WI38 (cell line): ENCODE measurements around the gene MPRIP.
"Not testable (repeated sequence)": the region's sequence is repeated elsewhere in the genome, so short reads cannot be mapped to it uniquely, and the experiment has no call there.

ENCODE experiments used
- H3K4me3 ChIP-seq: 2 replicates; pipeline ENCODE4 v1.5.1; 2011; ENCODE audit warnings: low read depth, mild to moderate bottlenecking, control low read depth, low read length
- TF ChIP-seq, protein P1 (sequence below): IDR thresholded peaks from 2 replicates; pipeline ENCODE4 v1.5.1; 2012; ENCODE audit warnings: low read depth, mild to moderate bottlenecking, control low read depth, low read length

MPRIP gene

DNA sequence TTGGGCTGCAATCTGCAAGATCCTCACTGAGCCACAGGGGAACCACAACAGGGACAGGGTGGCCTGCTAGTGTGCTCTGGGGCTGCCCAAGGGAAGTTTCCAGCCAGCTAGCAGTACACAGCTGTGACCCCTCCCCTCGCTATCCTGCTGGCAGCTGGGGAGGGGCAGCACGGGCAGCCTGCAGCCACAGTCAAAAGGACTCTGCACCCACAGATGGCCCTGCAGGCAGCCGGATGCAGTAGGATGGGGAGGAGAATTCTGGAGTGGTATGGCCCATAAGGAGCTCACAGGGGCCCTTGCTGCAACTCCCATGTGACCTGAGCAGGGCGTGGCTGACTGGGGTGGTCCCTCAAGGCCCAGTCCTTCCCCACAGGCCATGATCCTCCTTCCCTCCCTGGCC is 89.6 kb downstream of the MPRIP start:
- no peak overlapping the region for H3K4me3 ChIP-seq
- TF ChIP-seq, protein P1, sequence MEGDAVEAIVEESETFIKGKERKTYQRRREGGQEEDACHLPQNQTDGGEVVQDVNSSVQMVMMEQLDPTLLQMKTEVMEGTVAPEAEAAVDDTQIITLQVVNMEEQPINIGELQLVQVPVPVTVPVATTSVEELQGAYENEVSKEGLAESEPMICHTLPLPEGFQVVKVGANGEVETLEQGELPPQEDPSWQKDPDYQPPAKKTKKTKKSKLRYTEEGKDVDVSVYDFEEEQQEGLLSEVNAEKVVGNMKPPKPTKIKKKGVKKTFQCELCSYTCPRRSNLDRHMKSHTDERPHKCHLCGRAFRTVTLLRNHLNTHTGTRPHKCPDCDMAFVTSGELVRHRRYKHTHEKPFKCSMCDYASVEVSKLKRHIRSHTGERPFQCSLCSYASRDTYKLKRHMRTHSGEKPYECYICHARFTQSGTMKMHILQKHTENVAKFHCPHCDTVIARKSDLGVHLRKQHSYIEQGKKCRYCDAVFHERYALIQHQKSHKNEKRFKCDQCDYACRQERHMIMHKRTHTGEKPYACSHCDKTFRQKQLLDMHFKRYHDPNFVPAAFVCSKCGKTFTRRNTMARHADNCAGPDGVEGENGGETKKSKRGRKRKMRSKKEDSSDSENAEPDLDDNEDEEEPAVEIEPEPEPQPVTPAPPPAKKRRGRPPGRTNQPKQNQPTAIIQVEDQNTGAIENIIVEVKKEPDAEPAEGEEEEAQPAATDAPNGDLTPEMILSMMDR: no peak

DNA sequence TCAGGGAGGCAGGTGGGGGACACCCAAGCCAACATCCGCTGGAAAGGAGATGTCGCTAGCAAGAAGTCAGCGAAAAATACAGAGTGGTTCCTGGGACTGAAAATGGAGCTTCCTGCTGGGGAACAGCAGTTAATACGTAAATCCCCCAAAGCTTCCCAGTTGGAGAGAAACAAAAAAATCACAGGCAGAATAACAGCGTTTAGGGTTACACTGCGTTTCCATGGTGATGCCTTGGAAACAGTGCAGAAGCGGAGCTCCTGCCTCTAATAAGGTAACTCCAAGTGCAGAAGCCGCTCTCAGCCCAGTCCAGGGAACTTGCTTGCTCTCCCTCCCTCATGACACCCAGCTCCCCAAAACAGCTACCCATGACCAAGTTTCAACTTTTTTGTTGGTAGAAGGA is 90.5 kb downstream of the MPRIP start:
- TF ChIP-seq, protein P1: no peak

DNA sequence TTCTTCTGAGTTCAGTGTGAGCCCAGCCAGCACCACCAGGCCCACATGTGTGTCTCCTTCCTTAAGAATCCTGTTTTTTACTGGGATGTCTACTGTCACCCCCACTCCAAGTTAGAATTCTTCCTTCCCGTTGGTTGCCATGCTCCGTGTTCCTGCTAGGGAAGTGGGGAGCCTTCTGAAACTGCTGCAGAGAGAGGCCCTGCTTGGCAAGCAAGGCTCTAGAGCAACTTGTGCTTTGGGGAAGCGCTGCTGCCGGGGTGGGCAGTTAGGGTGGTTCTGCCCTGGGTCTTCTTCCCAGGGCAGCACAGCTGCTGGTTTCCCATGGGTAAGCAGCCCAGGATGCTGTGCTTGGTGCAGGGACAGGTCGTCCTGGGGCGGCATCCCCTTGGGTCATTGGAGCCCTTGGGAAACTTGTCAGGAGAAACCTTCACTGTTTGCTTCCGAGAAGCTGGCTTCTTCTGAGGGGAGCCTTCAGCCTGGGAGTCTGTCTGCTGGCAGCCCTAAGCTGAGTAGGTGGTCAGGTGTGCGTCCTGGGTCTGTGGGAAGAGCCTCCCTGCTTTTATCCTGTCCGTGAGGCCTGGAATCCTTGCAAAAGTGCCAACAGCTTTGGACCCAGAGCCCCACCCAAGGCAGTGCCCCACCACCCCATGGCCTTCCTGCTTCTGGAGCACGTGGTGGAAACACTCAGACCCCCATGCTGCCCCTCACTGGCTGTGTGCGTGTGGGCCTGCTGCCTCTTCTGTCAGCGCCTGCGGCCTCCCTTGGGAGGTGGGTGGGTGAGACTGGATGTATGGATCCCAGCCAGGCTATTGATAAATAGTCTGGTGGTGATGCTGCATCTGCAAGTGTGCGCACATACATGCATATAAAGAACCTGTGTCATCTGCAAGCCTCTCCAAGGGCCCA is 92.0 kb downstream of the MPRIP start:
- H3K4me3 ChIP-seq: no peak overlapping the region
- TF ChIP-seq, protein P1: no peak

More for the DNA sequence above, 90.5 kb downstream of the MPRIP start:
- H3K4me3 ChIP-seq: no peak overlapping the region

DNA sequence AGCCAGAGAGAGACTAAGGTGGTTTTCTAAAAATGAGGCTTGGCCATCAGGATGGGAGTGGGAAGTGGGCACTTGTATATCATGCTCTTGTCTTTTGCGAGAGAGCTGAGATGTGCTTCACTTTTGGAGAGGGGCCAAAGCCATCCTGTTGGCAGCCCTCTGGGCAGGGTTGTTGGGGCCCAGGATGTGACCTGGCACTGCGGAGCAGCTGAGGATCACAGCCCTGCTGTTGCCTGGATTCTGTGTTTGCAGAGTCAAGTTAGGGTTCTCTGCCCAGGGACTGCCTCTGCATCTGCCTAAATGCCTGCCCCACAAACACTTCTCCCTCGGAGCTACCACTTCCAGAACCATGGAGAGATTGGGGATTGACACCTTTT is 92.7 kb downstream of the MPRIP start:
- no peak overlapping the region for H3K4me3 ChIP-seq
- TF ChIP-seq, protein P1: no peak

DNA sequence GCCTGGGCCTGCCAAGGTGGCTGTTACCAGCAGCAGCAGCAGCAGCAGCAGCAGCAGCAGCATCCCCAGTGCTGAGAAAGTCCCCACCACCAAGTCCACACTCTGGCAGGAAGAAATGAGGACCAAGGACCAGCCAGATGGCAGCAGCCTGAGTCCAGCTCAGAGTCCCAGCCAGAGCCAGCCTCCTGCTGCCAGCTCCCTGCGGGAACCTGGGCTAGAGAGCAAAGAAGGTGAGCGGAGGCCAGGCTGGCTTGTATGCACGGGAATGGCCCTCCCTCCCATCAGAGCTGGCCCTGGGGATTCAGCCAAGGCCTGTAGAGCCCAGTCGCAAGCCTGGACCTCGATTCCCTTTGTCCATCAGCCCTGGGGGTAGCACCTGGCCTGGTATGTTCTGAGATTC is 94.0 kb downstream of the MPRIP start:
- H3K4me3 ChIP-seq: not testable (repeated sequence)

DNA sequence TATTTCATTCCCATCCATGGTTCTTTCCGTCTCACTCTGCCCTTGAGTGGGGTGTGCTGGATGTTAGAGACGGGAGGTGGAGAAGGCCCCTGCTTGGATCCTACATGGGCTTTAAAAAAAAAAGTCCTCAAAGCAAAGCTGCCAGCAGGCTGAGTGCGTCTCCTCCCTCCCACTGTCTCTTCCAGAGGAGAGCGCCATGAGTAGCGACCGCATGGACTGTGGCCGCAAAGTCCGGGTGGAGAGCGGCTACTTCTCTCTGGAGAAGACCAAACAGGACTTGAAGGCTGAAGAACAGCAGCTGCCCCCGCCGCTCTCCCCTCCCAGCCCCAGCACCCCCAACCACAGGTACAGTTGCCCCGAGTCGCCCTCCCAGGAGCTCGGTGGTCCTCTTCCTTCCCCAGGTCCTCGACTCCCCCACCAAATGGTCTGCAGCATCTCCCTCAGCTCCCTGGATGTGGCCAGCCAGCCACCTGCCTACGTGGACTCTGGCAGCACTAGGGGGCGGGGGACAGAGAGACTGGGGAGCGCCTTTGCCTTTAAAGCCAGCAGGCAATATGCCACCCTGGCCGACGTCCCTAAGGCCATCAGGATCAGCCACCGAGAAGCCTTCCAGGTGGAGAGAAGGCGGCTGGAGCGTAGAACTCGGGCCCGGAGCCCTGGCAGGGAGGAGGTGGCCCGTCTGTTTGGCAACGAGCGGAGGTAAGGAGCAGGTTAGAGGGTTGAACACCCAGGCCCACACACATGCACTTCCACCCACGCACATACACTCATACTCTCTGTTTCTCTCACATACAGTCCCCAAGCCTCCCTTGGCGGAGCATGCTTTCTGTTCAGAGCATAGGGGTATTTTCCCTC is 95.7 kb downstream of the MPRIP start:
- H3K4me3 ChIP-seq: no peak overlapping the region
- TF ChIP-seq, protein P1: no peak

DNA sequence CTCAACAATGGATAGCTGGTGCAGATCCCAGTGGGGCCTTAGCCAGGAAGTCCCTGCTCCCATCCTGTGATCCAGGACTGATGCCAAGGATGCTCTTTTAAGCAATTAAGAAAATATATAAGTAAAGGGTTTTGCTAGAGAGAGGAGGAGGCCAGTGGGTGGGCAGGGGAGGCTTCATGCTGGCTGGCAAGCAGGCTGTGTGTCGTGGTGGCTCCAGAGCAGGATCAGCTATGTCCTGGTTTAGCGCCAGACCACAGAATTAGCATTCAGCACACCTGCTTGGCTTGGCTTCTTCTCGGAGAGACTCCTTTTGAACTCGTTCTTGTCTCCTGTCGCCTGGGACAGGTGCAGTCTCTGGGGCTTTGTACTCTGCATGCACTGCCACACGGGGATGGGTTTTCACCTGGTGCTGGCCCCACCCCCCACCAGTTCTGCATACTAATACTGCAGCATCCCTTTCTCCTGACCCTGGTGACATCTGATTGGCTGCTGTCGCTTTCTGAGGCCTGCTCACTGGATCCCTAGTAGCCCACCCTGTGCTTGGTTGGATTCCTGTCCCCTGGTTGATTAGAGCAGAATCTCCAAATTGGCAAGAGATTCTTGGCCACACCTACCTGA is 97.8 kb downstream of the MPRIP start:
- TF ChIP-seq, protein P1: no peak
- no peak overlapping the region for H3K4me3 ChIP-seq
